ENCODE results near the gene SLCO2B1.

Gene SLCO2B1

GRCh38 chr11:75160880-75161279 is 10.0 kb downstream of the SLCO2B1 start:
- H3K4me3 ChIP-seq, result no peak overlapping the region
- no peak overlapping the region for H3K27ac ChIP-seq

GRCh38 chr11:75161506-75162095 is 10.7 kb downstream of the SLCO2B1 start:
- no peaks in the 10 kb centered on the region for H3K36me3 ChIP-seq
- H3K27ac ChIP-seq, result no peak overlapping the region
- H3K9me3 ChIP-seq, result no peaks in the 10 kb centered on the region
- H3K4me1 ChIP-seq, result no peaks in the 10 kb centered on the region
- no peak for TF ChIP-seq CTCF (IDR thresholded peaks at IDR 0.05)
- DNase-seq, result no peak
- peaks cover 0 to 10% of the 10 kb centered on the region in 2 donors for H3K27me3 ChIP-seq
- H3K4me3 ChIP-seq, result no peak overlapping the region
- intact Hi-C loops (cut with DNase I; ENCODE audit: low total_unique reads), result no loop called here

More at GRCh38 chr11:75160880-75161279, 10.0 kb downstream of the SLCO2B1 start:
- no peak for DNase-seq
- H3K36me3 ChIP-seq, result no peaks in the 10 kb centered on the region
- peaks cover 0 to 10% of the 10 kb centered on the region in 2 donors for H3K27me3 ChIP-seq
- no peaks in the 10 kb centered on the region for H3K9me3 ChIP-seq
- TF ChIP-seq CTCF (IDR thresholded peaks at IDR 0.05), result no peak
- no peaks in the 10 kb centered on the region for H3K4me1 ChIP-seq
- intact Hi-C loops (cut with DNase I; ENCODE audit: low total_unique reads), result no loop called here

- no peak overlapping the region for H3K4me3 ChIP-seq
- no peak for TF ChIP-seq CTCF (IDR thresholded peaks at IDR 0.05)
- H3K4me1 ChIP-seq, result no peaks in the 10 kb centered on the region
- DNase-seq, result no peak
- no peak overlapping the region for H3K27ac ChIP-seq
- H3K27me3 ChIP-seq, result peaks cover 0 to 10% of the 10 kb centered on the region in 2 donors
- H3K36me3 ChIP-seq, result no peaks in the 10 kb centered on the region
- intact Hi-C loops (cut with DNase I; ENCODE audit: low total_unique reads), result no loop called here
- H3K9me3 ChIP-seq, result no peaks in the 10 kb centered on the region
These were observed 12.0 kb downstream of the SLCO2B1 start for GRCh38 chr11:75162954-75163353.

GRCh38 chr11:75163921-75164849 is 13.3 kb downstream of the SLCO2B1 start:
- peaks cover 0 to 10% of the 10 kb centered on the region in 2 donors for H3K27me3 ChIP-seq
- TF ChIP-seq CTCF (IDR thresholded peaks at IDR 0.05), result no peak
- H3K27ac ChIP-seq, result no peak overlapping the region
- H3K4me3 ChIP-seq, result no peak overlapping the region
- intact Hi-C loops (cut with DNase I; ENCODE audit: low total_unique reads), result no loop called here
- H3K36me3 ChIP-seq, result no peaks in the 10 kb centered on the region
- H3K9me3 ChIP-seq, result no peaks in the 10 kb centered on the region
- no peaks in the 10 kb centered on the region for H3K4me1 ChIP-seq
- no peak for DNase-seq

GRCh38 chr11:75165721-75166120 is 14.8 kb downstream of the SLCO2B1 start:
- Histone ChIP-seq H3K36me3 (no peaks in the 10 kb centered on the region), H3K9me3 (no peaks in the 10 kb centered on the region), H3K4me3 (no peak overlapping the region), H3K4me1 (no peaks in the 10 kb centered on the region), H3K27me3 (peaks cover 0 to 16% of the 10 kb centered on the region in 2 donors), H3K27ac (no peak overlapping the region)
- TF ChIP-seq CTCF (IDR thresholded peaks at IDR 0.05), result no peak
- no peak for DNase-seq
- intact Hi-C loops (cut with DNase I; ENCODE audit: low total_unique reads), result no loop called here

Measured in tibial artery (tissue), 4 donors.